NCI-H1436 treated with DMSO at 0.1 percent for 48 hours (cell line): ENCODE data around the gene ZSWIM4.
"Not testable (repeated sequence)": the region's sequence is repeated elsewhere in the genome, so short reads cannot be mapped to it uniquely, and the experiment has no call there.

ENCODE experiments used
- DNase-seq: peaks from one replicate; lab custom pipeline; 2025; lab: John Stamatoyannopoulos, UW

The ZSWIM4 gene

DNA sequence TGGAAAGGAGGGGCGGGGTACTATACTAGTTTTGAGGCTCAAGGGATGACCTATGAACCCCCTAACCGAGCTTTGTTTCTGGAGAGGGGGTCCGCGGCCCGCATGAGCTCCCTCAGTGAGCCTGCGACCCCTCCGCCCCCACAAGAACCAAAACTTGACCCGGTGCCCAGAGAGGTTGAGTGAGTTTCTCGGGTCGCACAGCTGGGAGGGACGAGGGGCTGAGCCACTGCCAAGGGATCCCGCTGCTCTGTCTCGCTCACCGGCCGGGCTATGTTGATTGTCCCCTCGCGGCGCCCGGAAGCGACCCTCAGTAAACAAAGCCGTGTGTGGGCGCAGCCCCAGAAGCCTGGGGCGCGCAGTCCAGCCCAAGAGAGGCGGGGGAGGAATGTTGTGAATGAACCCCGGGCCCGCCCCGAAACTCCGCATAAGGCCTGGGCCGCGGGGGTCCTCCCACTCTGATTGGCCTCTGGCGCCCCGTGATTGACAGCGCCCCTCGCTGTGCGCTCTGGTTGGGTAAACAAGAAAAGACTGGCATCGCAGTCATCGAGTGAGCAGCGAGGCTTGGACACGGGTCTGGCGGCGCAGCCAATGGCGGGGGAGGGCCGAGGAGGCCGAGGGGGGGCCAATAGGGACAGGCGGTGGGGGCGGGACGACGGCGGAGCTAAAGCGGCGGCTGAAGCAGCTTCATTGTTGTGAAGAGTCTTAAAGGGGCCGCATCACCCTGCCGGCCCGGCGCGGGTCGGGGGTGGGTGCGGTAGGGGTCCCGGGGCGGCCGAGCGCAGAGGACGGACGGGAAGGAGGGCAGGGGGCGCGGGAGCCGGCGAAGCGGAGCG is at the start of gene ZSWIM4:
Gene ZSWIM4, plus strand, starts transcription at position 687 of the 833 bp plus-strand sequence. CDS start 206 bp downstream, outside the sequence.
- peak; percentile 92 for DNase-seq

DNA sequence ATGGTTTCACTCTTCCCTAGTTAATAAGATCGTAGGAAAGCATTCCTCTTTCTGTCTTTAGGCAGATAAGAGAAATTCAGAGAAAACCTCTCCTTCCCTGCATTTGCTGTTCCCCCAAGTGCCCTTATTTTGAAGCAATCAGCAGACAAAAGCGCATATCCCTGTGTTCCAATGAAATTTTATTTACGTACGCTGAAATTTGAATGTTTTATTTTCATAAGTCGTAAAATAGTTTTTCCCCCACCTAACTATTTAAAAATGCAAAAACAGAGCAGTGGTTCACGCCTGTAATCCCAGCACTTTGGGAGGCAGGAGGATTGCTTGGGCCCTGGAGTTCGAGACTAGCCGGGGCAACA is 48.2 kb upstream of the ZSWIM4 start:
- DNase-seq = no peak

DNA sequence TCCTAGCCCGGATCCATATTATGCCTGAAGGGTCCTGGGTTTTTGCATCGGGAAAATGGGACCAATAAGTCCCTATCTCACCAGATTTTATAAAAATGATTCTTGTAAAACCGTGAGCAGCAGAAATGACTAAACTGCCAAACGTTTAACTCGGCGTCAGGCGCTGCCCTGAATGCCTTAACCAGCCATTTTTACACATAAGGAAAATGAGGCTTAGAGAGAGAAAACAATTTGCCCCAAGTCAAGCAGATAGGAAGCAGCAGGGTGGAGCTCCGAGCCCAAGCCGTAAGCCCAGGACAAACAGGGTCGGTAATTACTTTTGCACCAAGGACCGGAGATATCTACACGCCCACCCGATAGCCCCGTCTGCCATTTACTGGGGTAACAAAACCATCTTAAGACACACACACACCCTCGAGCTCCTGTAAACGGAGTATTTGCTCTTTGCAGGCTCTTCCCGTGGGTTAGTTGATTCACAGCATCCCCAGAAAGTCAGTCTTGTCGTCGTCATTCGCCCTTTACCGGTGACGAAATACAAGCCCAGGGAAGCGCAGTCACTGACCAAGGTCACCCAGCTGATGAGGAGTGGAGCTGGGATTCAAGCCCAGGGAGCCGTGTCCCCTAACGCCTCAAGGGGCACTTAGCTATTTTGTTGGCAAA is 46.9 kb upstream of the ZSWIM4 start:
- no peak for DNase-seq

DNA sequence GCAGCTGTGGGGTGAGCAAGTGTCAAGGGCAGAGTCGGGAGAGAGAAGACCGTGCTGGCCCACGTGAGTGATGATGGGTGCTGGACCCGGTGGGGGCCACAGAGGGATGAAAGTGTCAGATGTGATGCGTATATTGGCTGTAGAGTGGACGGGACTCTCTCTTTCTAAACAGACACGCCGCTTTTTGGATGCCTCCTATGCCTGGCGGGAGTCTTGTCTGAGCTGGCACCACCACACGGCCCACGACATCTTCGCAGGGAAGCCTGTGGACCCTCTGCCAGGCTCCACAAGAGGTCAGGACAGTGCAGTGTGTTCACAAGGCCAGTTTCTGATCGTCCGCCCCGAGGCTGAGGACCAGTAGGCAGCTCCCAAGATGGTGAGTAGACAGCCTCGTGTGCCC is 43.8 kb upstream of the ZSWIM4 start:
- no peak for DNase-seq

DNA sequence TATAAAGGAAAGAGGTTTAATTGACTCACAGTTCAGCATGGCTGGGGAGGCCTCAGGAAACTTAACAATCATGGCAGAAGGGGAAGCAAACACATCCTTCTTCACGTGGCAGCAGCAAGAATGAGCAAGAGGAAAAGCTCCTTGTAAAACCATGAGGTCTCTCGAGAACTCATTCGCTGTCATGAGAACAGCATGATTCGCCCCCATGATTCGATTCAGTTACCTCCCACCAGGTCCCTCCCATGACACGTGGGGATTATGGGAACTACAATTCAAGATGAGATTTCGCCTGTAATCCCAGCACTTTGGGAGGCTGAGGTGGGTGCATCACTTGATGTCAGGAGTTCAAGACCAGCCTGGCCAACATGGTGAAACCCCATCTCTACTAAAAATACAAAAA is 41.6 kb upstream of the ZSWIM4 start:
- DNase-seq = not testable (repeated sequence)

DNA sequence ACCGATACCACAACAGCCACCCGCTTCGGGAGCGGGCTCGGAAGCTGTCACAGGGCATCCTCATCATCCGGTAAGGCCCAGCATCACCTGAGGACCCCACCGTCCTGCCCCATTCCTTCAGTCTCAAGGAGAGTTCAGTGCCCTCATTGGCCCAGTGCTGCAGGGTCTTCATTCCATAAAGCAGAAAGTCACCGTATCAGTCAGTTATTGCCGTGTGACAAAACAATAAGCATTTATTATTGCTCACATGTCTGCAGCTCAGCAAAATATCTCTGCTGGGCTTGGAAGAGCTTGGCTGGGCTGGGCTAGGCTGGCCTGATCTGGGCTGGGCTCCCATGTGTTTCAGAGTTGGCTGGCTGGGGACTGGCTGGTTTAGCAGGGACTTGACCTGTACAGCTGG is 39.0 kb upstream of the ZSWIM4 start:
- DNase-seq = no peak

DNA sequence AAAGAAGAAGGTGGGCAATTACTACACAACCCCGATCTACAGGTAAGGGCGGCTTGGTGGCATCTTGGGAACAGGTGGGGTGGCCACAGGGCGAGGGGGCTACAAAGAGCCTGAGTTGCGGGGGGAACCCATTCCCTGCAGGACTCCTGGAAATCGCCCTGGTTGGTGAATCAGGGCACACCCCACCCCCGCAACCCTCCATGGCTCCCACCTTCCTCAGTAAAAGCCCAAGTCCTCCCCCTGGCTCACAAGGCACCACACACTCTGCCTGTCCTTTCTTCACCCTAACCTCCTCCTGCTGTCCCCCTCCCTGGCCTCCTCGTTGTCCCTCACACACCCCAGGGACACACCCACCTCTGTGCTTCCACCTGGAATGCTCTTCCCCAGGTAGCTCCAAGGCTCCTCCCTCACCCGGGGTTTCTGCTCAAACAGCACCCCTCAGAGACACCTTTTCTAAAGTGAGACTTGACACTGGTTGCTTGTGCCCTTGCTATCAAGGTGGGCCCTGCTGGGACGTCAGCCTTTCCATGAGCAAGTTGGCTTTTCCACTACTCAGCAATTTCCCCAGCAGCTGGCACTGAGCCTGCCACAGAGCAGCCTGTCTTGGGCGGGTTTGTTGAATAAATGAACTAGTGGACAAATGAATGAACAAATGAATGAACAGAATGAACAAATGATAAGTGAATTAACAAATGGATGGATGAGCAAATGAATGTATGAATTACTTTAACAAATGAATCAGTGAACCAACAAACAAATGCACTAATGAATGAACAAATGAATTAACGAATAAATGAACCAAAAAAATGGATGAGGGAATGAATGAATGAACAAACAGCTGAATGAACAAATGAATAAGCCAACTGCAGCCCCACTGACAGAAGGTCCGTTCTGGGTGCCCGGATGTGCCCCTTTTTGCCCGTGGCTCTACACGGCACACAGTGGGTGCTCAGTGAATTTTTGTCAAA is 37.2 kb upstream of the ZSWIM4 start:
- no peak for DNase-seq

DNA sequence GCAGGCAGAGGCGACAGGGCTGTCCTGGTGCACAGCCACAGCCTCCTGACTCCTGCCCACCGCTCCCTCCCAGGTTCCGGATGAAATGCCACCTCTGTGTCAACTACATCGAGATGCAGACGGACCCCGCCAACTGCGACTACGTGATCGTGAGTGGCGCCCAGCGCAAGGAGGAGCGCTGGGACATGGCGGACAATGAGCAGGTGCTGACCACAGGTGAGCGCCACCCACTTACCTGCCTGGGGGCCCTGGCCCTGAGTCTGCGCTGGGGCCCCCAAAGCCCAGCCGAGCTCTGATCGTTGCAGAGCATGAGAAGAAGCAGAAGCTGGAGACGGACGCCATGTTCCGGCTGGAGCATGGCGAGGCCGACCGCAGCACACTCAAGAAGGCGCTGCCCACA is 36.4 kb upstream of the ZSWIM4 start:
- DNase-seq = no peak

DNA sequence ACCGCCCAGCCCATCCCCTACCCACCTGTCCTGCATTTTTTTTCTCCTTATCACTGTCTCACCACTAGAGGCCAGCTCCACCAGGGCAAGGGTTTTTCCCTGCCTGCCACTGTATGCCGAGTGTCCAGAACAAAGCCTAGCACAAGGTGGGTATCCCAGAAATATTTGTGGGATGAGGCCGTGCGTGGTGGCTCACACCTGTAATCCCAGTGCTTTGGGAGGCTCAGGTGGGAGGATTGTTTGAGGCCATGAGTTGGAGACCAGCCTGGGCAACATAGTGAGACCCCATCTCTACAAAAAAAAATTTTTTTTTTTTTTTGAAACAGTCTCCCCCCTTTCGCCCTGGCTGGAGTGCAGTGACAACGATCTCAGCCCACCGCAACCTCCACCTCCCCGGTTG is 33.8 kb upstream of the ZSWIM4 start:
- no peak for DNase-seq

DNA sequence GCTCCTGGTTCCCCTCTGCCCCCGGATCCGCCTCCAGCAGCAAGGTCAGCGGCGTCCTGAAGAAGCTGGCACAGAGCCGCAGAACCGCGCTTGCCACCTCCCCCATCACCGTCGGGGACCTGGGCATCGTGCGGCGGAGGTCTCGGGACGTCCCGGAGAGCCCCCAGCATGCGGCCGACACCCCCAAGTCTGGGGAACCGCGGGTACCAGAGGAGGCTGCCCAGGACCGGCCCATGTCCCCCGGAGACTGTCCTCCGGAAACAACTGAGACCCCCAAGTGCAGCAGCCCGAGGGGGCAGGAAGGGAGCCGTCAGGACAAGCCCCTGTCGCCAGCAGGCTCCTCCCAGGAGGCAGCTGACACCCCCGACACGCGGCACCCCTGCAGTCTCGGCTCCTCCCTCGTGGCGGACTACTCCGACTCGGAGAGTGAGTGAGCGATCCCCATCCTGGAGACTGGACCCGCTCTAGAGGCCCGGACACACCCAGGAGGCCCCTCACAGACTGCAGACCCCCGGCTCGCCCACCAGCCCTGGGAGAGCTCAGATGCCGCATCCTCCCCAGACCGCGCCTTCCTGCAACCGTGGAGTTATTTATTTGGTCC is 32.5 kb upstream of the ZSWIM4 start:
- DNase-seq = no peak

DNA sequence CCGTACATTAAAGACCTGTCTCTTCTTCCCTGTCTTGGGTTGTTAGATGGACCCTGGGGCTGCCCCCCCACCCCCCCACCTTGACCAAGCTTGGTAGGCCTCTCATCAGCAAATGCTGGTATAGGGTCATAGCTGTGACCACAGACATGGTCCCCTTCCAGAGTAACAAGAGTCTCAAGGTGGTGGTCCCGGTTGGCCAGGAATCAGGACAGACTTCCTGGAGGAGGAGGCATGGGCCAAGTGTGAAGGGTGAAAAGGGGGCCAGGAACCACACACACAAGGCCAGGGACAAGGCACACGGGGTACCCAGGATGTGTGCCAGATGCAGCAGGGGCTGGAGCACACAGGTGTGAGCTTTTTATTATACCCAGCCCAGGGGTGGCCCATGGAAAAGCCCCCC is 32.0 kb upstream of the ZSWIM4 start:
- DNase-seq = no peak

DNA sequence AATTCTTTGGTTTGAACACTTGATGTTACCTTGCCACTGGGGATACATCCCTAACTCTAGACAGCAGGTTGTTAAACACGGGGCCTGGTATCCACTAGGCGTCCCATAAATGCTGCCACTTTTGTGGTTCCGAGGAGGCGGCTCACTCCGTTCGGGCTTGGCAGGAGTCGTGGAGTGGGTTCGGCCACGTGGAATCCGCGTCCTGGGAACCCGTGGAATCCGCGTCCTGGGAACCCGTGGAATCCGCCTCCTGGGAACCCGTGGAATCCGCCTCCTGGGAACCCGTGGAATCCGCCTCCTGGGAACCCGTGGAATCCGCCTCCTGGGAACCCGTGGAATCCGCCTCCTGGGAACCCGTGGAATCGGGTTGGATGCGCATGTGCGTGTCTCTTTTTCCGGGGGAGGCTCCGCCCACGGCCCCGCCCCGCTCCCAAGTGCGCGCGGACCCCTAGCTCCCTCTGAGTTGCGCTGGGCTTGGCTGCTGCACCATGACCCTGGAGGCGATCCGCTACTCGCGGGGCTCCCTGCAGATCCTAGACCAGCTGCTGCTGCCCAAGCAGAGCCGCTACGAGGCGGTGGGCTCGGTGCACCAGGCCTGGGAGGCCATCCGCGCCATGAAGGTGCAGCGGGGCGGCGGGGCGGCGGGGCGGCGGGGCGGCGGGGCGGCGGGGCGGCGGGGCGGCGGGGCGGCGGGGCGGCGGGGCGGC is 31.0 kb upstream of the ZSWIM4 start, which contains the start of gene MRI1:
Gene MRI1, plus strand, starts transcription at position 422 of the 707 bp plus-strand sequence. Its CDS starts 67 bp downstream, at position 489.
- DNase-seq = no peak

DNA sequence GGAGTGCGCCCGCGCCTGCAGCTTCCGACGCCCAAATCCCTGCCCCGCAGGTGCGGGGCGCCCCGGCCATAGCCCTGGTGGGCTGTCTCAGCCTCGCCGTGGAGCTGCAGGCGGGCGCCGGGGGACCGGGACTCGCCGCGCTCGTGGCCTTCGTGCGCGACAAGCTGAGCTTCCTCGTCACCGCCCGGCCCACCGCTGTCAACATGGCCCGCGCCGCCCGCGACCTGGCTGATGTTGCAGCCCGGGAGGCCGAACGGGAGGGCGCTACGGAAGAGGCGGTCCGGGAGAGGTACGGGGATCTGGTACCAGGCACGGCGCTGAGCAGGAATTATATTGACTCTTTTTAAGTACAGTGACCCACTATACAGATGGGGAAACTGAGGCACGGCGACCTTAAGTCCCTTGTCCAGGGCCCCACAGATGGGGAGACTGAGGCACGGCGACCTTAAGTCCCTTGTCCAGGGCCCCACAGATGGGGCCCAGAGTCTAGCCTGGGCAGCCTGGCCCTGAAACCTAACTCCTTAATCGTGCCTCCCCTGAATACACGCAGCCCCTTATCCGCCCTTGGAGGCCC is 30.3 kb upstream of the ZSWIM4 start:
- DNase-seq = no peak

DNA sequence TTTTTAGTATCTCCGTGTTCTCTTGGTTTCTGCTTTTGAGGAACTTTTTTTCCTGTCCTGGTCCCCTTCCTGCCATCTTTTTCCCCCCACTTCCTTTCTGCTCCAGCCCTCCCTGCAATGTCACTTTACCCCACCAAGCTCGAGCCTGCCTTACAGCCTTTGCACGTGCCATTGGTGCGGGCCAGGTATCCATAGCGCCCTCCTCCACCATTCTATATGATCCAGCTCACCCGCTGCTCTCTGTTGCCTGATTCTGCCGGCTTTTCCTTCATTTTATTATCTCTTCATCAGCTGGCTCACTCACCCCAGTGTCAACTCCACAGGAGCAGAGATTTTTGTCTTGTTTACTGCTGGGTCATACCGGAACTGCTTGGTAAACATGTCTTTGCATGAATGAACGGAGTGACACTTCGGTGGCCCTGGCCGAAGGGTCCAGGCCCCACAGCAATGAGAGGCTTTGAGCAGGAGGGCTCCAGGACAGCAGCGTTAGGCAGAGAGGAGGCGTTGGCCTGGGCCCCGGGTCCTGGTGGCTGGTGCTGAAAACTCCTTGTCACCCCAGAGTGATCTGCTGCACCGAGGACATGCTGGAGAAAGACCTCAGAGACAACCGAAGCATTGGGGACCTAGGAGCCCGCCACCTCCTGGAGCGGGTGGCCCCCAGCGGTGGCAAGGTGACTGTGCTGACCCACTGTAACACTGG is 29.7 kb upstream of the ZSWIM4 start:
- no peak for DNase-seq

DNA sequence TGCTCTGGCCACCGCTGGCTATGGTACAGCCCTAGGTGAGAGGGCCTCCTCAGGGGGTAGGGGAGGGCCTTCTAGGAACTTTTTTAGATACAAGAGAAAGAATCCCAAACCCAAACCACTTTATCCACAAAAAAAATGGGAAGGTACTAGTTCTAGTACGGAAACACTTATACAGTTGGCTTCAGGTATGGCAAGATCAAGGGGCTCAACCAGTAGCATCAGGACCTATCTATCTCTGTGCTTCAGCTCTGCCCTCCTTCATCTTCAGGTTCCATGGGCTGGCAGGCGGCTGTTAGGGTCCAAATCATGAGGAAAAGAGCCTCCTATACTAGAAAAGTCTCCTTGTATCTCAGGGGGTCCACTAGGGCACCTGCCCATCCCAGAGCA is 29.2 kb upstream of the ZSWIM4 start:
- DNase-seq = no peak

DNA sequence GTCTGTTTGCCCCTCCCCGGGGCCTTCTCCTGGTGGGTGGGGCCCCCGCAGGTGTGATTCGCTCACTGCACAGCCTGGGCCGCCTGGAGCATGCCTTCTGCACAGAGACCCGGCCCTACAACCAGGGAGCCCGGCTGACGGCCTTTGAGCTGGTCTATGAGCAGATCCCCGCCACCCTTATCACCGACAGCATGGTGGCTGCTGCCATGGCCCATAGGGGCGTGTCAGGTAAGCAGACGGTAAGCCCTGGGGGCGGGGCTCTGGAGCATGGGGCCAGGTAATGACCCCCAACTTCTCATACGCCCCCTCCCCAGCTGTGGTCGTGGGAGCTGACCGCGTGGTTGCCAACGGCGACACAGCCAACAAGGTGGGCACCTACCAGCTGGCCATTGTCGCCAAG is 26.7 kb upstream of the ZSWIM4 start:
- DNase-seq = no peak

DNA sequence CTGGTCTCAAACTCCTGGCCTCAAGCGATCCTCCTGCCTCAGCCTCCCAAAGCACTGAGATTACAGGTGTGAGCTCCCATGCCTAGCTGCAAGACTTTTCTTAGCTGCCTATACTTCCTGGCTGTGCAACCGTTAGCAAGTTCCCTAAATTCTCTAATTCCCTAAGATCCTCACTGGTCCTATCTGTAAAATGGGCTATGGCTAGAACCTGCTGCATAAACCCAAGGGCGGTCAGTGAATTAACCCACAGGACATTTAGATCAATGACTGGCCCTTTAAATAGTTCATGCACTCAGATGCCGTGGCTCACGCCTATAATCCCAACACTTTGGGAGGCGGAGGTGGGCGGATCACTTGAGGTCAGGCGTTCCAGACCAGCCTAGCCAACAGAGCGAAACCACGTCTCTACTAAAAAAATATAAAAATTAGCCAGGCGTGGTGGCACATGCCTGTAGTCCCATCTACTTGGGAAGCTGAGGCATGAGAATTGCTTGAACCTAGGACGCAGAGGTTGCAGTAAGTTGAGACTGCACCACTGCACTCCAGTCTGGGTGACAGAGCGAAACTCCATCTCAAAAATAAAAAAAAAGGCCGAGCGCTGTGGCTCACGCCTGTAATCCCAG is 25.1 kb upstream of the ZSWIM4 start:
- DNase-seq = no peak

DNA sequence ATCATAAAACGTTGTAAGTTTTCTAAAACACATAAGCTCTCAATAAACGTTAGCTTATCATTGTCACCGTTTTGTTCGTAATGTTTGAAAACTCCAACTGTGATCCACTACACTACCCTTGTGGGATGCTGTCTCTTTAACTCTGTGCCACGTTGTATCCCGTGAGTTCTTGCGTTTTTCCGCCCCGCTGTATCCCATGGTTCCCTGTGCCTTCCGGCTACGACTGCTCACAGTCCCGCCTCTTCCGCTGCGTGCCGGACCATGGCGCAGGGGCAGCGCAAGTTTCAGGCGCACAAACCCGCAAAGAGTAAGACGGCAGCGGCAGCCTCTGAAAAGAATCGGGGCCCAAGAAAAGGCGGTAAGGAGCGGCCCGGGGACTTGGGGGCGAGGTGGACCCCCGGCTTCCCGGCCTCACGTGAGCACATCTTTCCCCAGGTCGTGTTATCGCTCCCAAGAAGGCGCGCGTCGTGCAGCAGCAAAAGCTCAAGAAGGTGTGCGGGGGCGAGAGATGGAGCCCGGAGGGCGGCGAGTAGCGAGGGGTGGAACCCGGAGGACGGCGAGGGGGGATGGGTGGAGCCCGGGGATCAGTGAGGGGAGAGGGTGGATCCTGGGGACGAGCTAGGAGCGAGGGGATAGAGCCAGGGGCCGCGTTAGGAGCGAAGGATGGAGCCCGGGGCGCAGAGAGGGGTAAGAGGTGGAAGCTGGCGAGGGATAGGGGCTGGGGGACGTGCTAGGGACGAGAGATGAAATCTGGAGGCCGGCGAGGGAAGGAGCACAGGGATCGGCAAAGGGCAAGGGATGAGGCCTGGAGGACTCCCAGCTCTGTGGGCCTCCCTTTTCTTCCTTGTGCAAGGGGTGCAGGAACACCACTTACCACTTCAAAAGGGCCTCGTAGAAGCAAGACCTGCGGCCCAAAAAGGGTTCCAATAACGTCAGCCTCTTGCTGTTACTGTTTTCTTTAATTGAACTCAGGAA is 20.7 kb upstream of the ZSWIM4 start, which contains the start of gene C19orf53:
Gene C19orf53, plus strand, starts transcription at position 240 of the 975 bp plus-strand sequence. Its CDS starts 22 bp downstream, at position 262.
- DNase-seq = peak; percentile 24
